Left forelimb (tissue), 1 donor: Measurements from ENCODE around the gene PDGFD.

Experiments
- DNase-seq: peaks from one replicate; pipeline ENCODE4 v3.0.0-alpha.2; 2018; ENCODE audit warnings: low spot score

PDGFD gene

DNA sequence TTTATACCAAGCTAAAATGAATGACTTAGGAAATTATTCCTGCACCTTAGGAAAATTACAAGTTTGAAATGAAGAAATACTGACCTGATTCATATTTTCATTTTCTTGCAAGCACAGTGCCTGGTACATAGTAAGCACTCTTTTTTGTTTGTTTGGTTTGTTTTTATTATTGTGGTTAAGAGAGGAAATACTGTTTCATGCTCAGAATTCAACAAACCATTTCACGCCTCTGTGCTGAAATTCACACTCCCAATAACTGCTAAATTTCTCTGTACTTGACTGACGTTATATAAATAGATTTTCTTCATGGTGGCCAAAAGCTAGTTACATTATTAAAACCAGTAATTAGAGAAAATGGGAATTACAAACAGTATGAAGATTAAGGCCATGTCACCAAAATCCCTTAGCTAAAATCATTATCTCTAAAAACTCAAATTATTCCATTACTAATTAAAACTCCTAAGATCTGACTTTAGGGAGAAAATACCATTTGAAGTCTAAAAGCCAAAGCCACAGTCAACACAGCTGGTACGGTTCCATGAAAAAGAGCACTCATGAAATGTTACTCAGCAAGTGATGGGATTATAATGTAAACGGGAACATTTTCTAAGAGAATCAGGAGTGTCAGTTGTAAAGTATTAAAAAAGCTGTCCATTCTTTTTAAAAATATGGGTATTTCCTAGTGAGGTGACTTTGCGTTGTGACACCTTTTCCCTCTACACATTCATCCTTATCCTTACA is 205.3 kb downstream of the PDGFD start:
- no peak for DNase-seq

- no peak for DNase-seq
These were observed 210.0 kb downstream of the PDGFD start for GRCh38 chr11:103953797-103954486.

GRCh38 chr11:103949781-103950180 is 214.2 kb downstream of the PDGFD start:
- DNase-seq, result no peak

- DNase-seq, result no peak
These were observed 215.7 kb downstream of the PDGFD start for GRCh38 chr11:103948187-103948763.

- DNase-seq, result no peak
These were observed 216.4 kb downstream of the PDGFD start for GRCh38 chr11:103947546-103947919.

DNA sequence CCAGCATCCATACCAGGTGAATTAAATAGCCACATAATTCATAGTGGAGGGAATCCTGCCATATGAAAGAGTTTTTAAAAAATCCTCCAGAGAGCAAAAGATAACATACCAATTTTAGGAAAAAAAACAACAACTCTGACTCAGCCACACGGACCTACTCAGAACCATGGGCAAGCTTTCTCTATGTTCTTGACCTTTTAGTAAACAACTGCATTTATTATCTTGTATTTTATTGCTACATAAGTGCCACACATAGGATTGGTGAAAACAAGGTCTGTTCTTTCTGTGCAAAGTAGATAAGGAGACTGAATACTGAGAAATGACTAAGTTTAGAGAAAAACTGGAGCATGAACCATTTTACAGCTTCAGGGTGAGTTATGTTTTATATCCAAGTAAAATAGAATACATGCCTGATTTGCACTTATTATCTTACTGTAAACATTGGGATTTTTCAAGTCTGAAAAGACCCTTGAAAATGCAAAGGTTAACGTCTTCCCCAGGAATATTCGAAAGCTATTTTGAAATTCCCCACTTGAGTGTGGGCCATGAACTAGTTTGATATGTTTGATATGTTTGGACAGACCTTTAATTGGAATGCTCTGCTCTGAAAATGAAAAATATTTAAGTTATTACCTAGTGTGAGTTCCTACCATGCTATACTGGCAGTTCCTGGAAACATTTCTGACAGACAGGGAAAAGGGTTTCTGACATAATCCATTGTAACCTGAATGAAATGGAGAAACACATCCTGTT is 217.0 kb downstream of the PDGFD start:
- no peak for DNase-seq

GRCh38 chr11:103944251-103944940 is 219.6 kb downstream of the PDGFD start:
- DNase-seq, result no peak

DNA sequence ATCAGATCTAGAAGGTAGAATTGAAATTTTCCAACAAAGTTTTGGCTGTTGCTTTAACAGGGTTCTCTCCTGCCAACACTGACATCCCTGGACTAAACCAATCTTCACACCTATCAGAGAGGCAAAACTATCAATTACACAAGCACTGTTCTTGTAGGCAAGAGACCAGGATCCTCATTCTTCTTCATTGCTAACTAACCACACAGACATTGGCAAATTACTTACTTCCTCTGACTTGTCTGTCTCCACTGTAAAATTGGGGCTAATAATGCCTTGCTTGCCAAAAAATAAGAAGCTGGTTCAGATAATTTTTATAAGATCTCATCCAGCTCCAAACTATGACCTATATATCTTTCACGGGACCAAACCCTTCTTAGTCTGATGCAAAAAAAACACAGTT is 221.3 kb downstream of the PDGFD start:
- no peak for DNase-seq

- no peak for DNase-seq
These were observed 223.4 kb downstream of the PDGFD start for GRCh38 chr11:103940551-103940950.

- DNase-seq, result no peak
These were observed 224.3 kb downstream of the PDGFD start for GRCh38 chr11:103939694-103940093.

- DNase-seq, result no peak
These were observed 227.9 kb downstream of the PDGFD start for GRCh38 chr11:103936059-103936458.

DNA sequence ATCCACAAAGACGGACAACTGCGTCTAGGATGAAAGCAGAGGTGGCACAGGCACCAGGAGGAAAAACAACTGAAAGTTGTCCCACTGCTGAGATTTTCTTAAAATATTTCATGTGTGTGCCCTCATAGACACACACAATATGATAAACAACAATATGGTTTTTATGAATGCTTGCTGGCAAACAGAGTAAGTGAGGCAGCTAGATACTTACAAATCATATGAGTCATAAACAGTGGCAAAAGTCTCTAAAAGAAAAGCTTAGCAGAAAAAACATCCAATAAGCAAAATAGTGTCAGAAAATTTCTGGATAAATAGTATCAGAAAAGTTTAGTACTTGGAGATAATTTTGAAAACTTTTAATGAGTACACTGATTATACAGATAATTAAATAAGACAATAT is 228.7 kb downstream of the PDGFD start:
- no peak for DNase-seq

DNA sequence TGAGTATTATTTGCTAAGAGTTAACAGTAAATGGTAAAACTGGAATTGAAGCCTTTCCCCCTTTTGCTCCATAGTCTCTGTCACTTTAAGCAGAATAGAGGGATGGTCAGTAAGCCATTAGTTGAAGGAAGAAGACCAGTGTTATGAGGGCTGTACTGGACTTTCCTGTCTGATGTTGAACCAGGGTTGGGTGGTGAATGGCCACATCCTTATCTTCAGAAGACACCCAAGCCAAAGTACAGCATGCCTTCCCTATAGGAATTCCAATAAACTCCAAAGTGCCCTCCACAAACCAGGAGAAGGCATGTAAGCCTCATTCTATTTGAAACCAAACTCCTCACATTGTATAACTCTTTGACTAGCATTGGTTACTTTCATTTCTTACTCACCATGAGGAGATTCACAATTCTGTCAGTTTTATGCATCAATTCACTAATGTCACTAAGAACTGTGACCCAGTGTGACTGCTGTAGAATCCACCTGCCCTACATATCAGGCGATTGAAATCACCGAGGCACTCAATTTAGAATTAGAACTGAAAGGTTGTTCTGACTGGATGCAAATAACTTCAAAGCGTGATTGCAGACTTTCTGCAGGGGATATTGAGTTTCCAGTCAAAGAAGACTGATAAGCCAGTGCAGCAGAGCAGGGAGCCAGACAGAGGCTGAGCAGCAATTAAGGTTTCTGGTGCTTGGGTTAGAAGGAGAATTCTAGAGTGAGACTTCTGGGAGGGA is 234.6 kb downstream of the PDGFD start:
- no peak for DNase-seq

DNA sequence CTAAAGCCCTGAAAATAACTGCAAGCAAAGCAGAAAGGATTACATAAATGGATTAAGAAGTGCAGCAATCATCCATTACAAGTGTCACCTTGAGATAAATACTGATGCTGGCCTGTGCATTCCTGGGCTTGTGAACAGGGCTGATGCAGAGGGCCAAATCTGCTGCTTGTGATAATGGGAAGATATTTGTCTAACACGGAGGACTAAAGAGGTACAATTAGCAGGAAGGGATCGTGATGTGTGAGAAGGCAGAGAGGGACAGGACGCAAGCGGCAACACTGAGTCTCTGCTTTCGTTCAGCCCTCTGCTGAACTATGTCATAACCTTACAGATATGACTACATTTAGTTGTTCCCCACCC is 235.2 kb downstream of the PDGFD start:
- no peak for DNase-seq

- no peak for DNase-seq
These were observed 235.7 kb downstream of the PDGFD start for GRCh38 chr11:103928040-103928801.

- no peak for DNase-seq
These were observed 236.4 kb downstream of the PDGFD start for GRCh38 chr11:103927535-103927934.

- no peak for DNase-seq
These were observed 237.0 kb downstream of the PDGFD start for GRCh38 chr11:103926990-103927389.

GRCh38 chr11:103924166-103925013 is 239.6 kb downstream of the PDGFD start:
- no peak for DNase-seq

DNA sequence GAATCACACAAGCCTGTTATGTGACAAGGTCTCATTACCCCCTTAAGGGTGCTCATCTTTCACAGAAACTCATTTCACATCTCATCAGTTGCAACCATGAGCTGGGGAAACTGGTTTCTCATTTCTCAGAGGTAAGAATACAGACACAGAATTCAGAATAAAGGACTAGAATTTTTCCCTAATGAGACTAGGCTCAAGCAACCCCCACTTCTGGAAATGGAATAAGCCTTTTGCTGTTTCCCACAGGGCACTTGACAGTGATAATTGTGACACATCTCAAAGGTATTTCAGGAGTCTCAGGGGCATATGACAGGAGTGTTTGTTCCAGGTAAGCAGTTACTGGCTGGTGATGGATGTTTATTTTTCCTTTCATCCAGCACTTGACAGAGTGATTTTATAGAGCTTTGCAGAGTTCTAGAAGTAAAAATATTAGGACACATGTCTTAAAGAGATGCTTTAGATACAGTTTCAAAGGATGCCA is 240.5 kb downstream of the PDGFD start:
- DNase-seq, result no peak

DNA sequence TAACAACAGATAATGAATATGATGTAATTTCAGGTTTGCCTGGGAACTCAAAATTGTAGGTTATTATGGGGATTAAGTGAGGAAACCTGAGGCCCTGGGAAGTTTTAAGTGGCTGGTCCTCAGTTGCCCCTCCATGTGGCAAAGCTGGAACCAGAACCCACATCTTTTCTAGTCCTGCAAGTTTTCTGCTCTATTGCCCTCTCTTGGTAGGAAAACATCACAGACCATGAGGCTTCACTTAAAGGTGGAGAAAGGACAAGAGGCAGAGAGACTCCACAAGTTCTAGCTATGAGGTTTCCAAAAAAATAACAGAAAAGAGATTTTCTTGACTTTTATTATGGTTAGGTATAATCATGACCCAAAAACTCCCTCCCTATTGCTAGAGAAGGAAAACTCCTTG is 243.0 kb downstream of the PDGFD start:
- no peak for DNase-seq
